GM12878 (cell line): ENCODE measurements around the gene TUBA4B. TPM values are rescaled to one million over a fixed set of nuclear protein-coding genes. Genes with fewer than 3 reads are reported as not detected.

Experiments used
- ATF7 ChIP-seq: fragments of 450-650 bp; IDR thresholded peaks from 2 replicates; pipeline ENCODE4 v1.6.1; 2016; ENCODE audit warnings: low read depth, mild to moderate bottlenecking
- BACH1 ChIP-seq: fragments of 450-650 bp; IDR thresholded peaks from 2 replicates; pipeline ENCODE4 v1.6.1; 2017; ENCODE audit warnings: mild to moderate bottlenecking, borderline replicate concordance
- BRCA1 ChIP-seq: IDR thresholded peaks from 2 replicates; pipeline ENCODE4 v1.6.1; 2011; ENCODE audit warnings: low read depth, low read length, improper control_type of control experiment
- CEBPB ChIP-seq, 2 experiments: fragments of 150-350 bp in 1 of 2; IDR thresholded peaks; 2 replicates each; pipeline ENCODE4 v1.6.1; 2012 to 2014; ENCODE audit warnings: low read depth in 2 of 2, low read length in 2 of 2, borderline replicate concordance in 1 of 2, inconsistent platforms in 1 of 2
- CEBPZ ChIP-seq: fragments of 150-350 bp; IDR thresholded peaks from 2 replicates; pipeline ENCODE4 v1.6.1; 2016; ENCODE audit warnings: low read depth, low read length
- EED ChIP-seq: sonication (generic); IDR thresholded peaks from 2 replicates; pipeline ENCODE4 v1.6.1; 2016; ENCODE audit warnings: antibody characterized with exemption, low read depth
- ESRRA ChIP-seq: IDR thresholded peaks from 2 replicates; pipeline ENCODE4 v1.6.1; 2012; ENCODE audit warnings: mild to moderate bottlenecking, low read length, improper control_type of control experiment
- HDGF ChIP-seq: fragments of 450-650 bp; IDR thresholded peaks from 2 replicates; pipeline ENCODE4 v1.6.1; 2016; ENCODE audit warnings: antibody characterized with exemption
- JUND ChIP-seq: IDR thresholded peaks from 2 replicates; pipeline ENCODE4 v1.6.1; 2012; ENCODE audit warnings: low read depth, mild to moderate bottlenecking, low read length, improper control_type of control experiment, moderate library complexity
- MEF2B ChIP-seq: fragments of 450-650 bp; IDR thresholded peaks from 2 replicates; pipeline ENCODE4 v1.6.1; 2018; ENCODE audit warnings: mild to moderate bottlenecking, moderate library complexity; ENCODE audit not compliant: partially characterized antibody, poor library complexity, severe bottlenecking
- MLLT1 ChIP-seq: fragments of 450-650 bp; IDR thresholded peaks from 2 replicates; pipeline ENCODE4 v1.6.1; 2016; ENCODE audit warnings: mild to moderate bottlenecking
- NKRF ChIP-seq: fragments of 450-650 bp; conservative IDR thresholded peaks from 2 replicates; pipeline ENCODE4 v1.6.1; 2017; ENCODE audit warnings: mild to moderate bottlenecking, moderate library complexity
- POLR2AphosphoS5 ChIP-seq: IDR thresholded peaks from 2 replicates; pipeline ENCODE4 v1.6.1; 2011; ENCODE audit warnings: mild to moderate bottlenecking, low read length, inconsistent platforms
- PRDM15 ChIP-seq: fragments of 450-650 bp; formaldehyde crosslinking; IDR thresholded peaks from 2 replicates; pipeline ENCODE4 v1.4.0; 2020; ENCODE audit warnings: mild to moderate bottlenecking, moderate library complexity
- RCOR1 ChIP-seq: conservative IDR thresholded peaks from 2 replicates; pipeline ENCODE4 v1.6.1; 2012; ENCODE audit warnings: low read depth, low read length, improper control_type of control experiment
- RUNX3 ChIP-seq: IDR thresholded peaks from 2 replicates; pipeline ENCODE4 v1.6.1; 2012; ENCODE audit warnings: low read length, inconsistent platforms
- SMARCA5 ChIP-seq: fragments of 450-650 bp; IDR thresholded peaks from 2 replicates; pipeline ENCODE4 v1.6.1; 2017; ENCODE audit warnings: mild to moderate bottlenecking
- SMC3 ChIP-seq: IDR thresholded peaks from 2 replicates; pipeline ENCODE4 v1.6.1; 2011; ENCODE audit warnings: low read length, improper control_type of control experiment, borderline replicate concordance
- polyA plus RNA-seq, 11 experiments: library from polyadenylated mRNA; depleted of rRNA in 4 of 11; unstranded in 6 of 11; stranded (reverse) in 5 of 11; fragments of >200 nt; fragmentation: Nextera tagmentation in 4 of 11; fragmentation: Illumina TruSeq in 1 of 11; extraction: Ambion mirVana in 4 of 11; extraction: Trizol in 1 of 11; gene quantifications; 1 replicate in 1 of 11; 2 replicates in 10 of 11; pipeline versions ENCODE4 v1.2.1 to v1.2.3, GENCODE V29; 2011 to 2016; ENCODE audit warnings: inconsistent platforms in 2 of 11, missing spikeins in 2 of 11, low read depth in 1 of 11
- total RNA-seq, 4 experiments: library from RNA; depleted of rRNA in 3 of 4; stranded (reverse); fragments of >200 nt in 3 of 4; fragmentation: Illumina TruSeq in 1 of 4; extraction: Trizol in 1 of 4; gene quantifications; 2 replicates each; pipeline versions ENCODE4 v1.2.1 to v1.2.3, GENCODE V29; 2013 to 2021

TUBA4B gene
- total and polyA plus RNA-seq, 10 of the 15 experiments (the other 5 are each of a cell fraction or from before 2014, with no cell fraction given): 0.07 TPM; not detected in 9

GRCh38 chr2:219294356-219295351, 41.6 kb downstream of the TUBA4B start (continued):
- TF ChIP-seq NKRF (peak; percentile 81), EED (peak; percentile 19; the same call in 1 of the 2 replicates), JUND (0 out of 2 replicates have a peak, but pooled peaks have one; percentile 18), ATF7 (no peak), BRCA1 (no peak), MEF2B (peak; percentile 27), MLLT1 (peak; percentile 93), CEBPB (IDR thresholded peaks at IDR 0.05; ENCODE audit: borderline replicate concordance in 1 of 2, low read depth in 2 of 2, low read length in 2 of 2) (no peak), HDGF (peak; percentile 99), BACH1 (peak; percentile 91), PRDM15 (CRISPR knock-in tag) (no peak), RUNX3 (peak; percentile 64), RCOR1 (no peak), POLR2AphosphoS5 (peak; percentile 46; the same call in 1 of the 2 replicates), SMC3 (peak; percentile 95), ESRRA (no peak), SMARCA5 (peak; percentile 100), CEBPZ (no peak)
